HepG2 (cell line): ENCODE results near the gene GPT2. TPM values are rescaled to one million over a fixed set of nuclear protein-coding genes. Genes with fewer than 3 reads are reported as not detected.

Source experiments
- DPF2 ChIP-seq: sonication (generic); formaldehyde crosslinking; IDR thresholded peaks from 2 replicates; pipeline ENCODE4 v1.4.0; 2020; ENCODE audit warnings: mild to moderate bottlenecking, low read depth, missing genetic modification reagents, borderline replicate concordance
- EHMT2 ChIP-seq: fragments of 200-600 bp; sonication (generic); IDR thresholded peaks from 2 replicates; pipeline ENCODE4 v1.7.0; 2017; ENCODE audit warnings: antibody characterized with exemption, low read depth, low read length, borderline replicate concordance
- HCFC1 ChIP-seq: fragments of 150-350 bp; IDR thresholded peaks from 2 replicates; pipeline ENCODE4 v1.6.1; 2014; ENCODE audit warnings: low read depth, low read length
- HMGA1 ChIP-seq: sonication (generic); formaldehyde crosslinking; conservative IDR thresholded peaks from 2 replicates; pipeline ENCODE4 v1.4.0; 2020; ENCODE audit warnings: missing genetic modification reagents
- KLF16 ChIP-seq, 2 experiments: sonication (generic) in 1 of 2; formaldehyde crosslinking in 1 of 2; IDR thresholded peaks; 2 replicates each; pipeline versions ENCODE4 v1.6.1 to v1.8.0; 2016 to 2023; ENCODE audit warnings: missing genetic modification reagents in 2 of 2, missing compliant biosample characterization in 1 of 2
- KMT2B ChIP-seq: IDR thresholded peaks from 2 replicates; pipeline ENCODE4 v1.6.1; 2016; ENCODE audit warnings: missing genetic modification reagents, missing compliant biosample characterization
- MAZ ChIP-seq, 2 experiments: sonication (generic) in 1 of 2; formaldehyde crosslinking in 1 of 2; IDR thresholded peaks; 2 replicates each; pipeline versions ENCODE4 v1.5.0 to v1.6.1; 2012 to 2020; ENCODE audit warnings: low read depth in 2 of 2, mild to moderate bottlenecking in 2 of 2, borderline replicate concordance in 1 of 2, improper control_type of control experiment in 1 of 2, low read length in 1 of 2, missing genetic modification reagents in 1 of 2, moderate library complexity in 1 of 2
- NFE2L1 ChIP-seq: sonication (generic); formaldehyde crosslinking; IDR thresholded peaks from 2 replicates; pipeline ENCODE4 v1.4.0; 2020; ENCODE audit warnings: missing genetic modification reagents, mild to moderate bottlenecking, borderline replicate concordance
- NR3C1 ChIP-seq: sonication (generic); formaldehyde crosslinking; IDR thresholded peaks from 2 replicates; pipeline ENCODE4 v1.4.0; 2020; ENCODE audit warnings: missing genetic modification reagents
- SIN3A ChIP-seq: IDR thresholded peaks from 2 replicates; pipeline ENCODE4 v1.6.1; 2011; ENCODE audit warnings: low read depth, mild to moderate bottlenecking, control low read depth, low read length, borderline replicate concordance
- SNAI1 ChIP-seq: sonication (generic); formaldehyde crosslinking; IDR thresholded peaks from 2 replicates; pipeline ENCODE4 v1.5.0; 2020; ENCODE audit warnings: mild to moderate bottlenecking, missing genetic modification reagents, borderline replicate concordance
- SP1 ChIP-seq, 2 experiments: fragments of 450-650 bp in 1 of 2; sonication (generic) in 1 of 2; formaldehyde crosslinking in 1 of 2; IDR thresholded peaks; 2 replicates each; pipeline versions ENCODE4 v1.4.0 to v1.6.1; 2016 to 2020; ENCODE audit warnings: missing genetic modification reagents in 1 of 2
- STAT5B ChIP-seq: sonication (generic); formaldehyde crosslinking; IDR thresholded peaks from 2 replicates; pipeline ENCODE4 v1.4.0; 2020; ENCODE audit warnings: missing genetic modification reagents
- THYN1 ChIP-seq: sonication (generic); formaldehyde crosslinking; IDR thresholded peaks from 2 replicates; pipeline ENCODE4 v1.8.1; 2023; ENCODE audit warnings: low read depth, mild to moderate bottlenecking, moderate library complexity, missing genetic modification reagents, borderline replicate concordance
- ZNF10 ChIP-seq: sonication (generic); formaldehyde crosslinking; IDR thresholded peaks from 2 replicates; pipeline ENCODE4 v1.4.0; 2020; ENCODE audit warnings: mild to moderate bottlenecking, low read depth, missing genetic modification reagents, borderline replicate concordance
- ZNF124 ChIP-seq: sonication (generic); formaldehyde crosslinking; IDR thresholded peaks from 2 replicates; pipeline ENCODE4 v1.4.0; 2020; ENCODE audit warnings: missing genetic modification reagents
- ZNF296 ChIP-seq: sonication (generic); formaldehyde crosslinking; conservative IDR thresholded peaks from 2 replicates; pipeline ENCODE4 v1.5.0; 2020; ENCODE audit warnings: mild to moderate bottlenecking, missing genetic modification reagents
- ZNF329 ChIP-seq: sonication (generic); formaldehyde crosslinking; IDR thresholded peaks from 2 replicates; pipeline ENCODE4 v1.9.0; 2021; ENCODE audit warnings: low read depth, mild to moderate bottlenecking, missing genetic modification reagents
- ZNF574 ChIP-seq: sonication (generic); formaldehyde crosslinking; IDR thresholded peaks from 2 replicates; pipeline ENCODE4 v1.4.0; 2020; ENCODE audit warnings: missing genetic modification reagents
- ZNF607 ChIP-seq: sonication (generic); formaldehyde crosslinking; IDR thresholded peaks from 2 replicates; pipeline ENCODE4 v1.5.1; 2020; ENCODE audit warnings: missing genetic modification reagents, mild to moderate bottlenecking, borderline replicate concordance
- polyA plus RNA-seq, 8 experiments: library from polyadenylated mRNA; depleted of rRNA in 3 of 8; stranded (reverse) in 7 of 8; unstranded in 1 of 8; fragments of >200 nt; fragmentation: Illumina TruSeq in 4 of 8; extraction: Trizol in 4 of 8; gene quantifications; 2 replicates each; pipeline versions ENCODE4 v1.2.1 to v1.2.3, GENCODE V29; 2011 to 2016; ENCODE audit warnings: low read depth in 4 of 8, missing spikeins in 1 of 8, mixed read lengths in 1 of 8; ENCODE audit not compliant: insufficient read depth in 1 of 8
- total RNA-seq, 5 experiments: library from RNA; depleted of rRNA; stranded (reverse); fragments of >200 nt; fragmentation: Illumina TruSeq; extraction: Trizol; gene quantifications; 2 replicates each; pipeline ENCODE4 v1.2.3, GENCODE V29; 2016; ENCODE audit warnings: low read depth in 1 of 5
- TF ChIP-seq, protein P1 (sequence below): sonication (generic); formaldehyde crosslinking; IDR thresholded peaks from 2 replicates; pipeline ENCODE4 v1.5.0; 2020; ENCODE audit warnings: mild to moderate bottlenecking, missing genetic modification reagents, moderate library complexity

GPT2 gene
- total and polyA plus RNA-seq, 2 of the 13 experiments (the other 11 are each of a cell fraction or from before 2014, with no cell fraction given): 138 to 267 TPM

DNA sequence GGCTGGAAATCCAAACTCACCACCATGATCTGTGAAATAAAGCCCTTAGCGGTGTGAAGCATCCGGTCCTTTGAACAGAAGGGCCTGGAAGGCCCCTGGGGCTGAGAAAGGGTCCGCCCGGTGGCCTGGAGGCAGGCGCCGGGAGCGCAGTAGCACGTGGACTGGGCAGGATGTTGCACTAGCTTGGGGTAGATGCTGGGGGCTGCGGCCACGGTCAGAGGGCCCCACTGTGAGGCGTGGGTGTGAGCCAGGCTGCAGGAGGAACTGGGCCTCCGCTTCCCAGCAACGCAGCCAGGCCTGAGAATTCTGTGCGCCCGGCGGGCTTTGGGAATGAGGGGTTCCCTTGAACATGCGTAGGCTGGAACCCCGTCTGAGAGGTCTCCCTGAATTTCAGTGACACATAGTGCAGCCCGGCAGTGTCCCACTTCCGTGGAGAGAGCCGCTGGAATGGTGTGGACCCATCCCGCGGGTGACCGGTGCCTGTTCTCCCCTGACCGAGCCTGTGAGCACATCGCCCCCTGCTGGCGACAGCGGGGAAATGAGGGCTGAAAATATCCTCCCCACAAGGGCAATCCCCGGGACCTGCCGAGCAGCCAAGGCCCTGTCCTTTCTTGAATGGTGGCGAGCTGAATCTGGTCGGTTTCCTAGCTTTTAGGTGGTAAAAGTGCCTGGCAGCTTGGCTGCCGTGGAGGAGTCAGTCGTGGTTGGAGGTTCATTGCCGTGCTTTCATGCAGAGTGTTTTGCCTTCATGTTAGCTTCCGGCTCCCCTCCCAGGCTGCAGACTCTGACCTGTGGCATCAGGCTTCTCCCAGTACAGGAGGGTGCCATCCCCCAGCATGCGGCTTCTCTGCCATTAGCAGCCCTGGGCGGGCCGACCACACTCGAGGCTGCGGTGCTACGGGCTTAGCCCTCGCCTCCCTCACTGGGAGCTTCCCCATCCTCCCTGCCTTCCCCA, 45.5 kb downstream of the GPT2 start (continued):
- TF ChIP-seq, protein P1, sequence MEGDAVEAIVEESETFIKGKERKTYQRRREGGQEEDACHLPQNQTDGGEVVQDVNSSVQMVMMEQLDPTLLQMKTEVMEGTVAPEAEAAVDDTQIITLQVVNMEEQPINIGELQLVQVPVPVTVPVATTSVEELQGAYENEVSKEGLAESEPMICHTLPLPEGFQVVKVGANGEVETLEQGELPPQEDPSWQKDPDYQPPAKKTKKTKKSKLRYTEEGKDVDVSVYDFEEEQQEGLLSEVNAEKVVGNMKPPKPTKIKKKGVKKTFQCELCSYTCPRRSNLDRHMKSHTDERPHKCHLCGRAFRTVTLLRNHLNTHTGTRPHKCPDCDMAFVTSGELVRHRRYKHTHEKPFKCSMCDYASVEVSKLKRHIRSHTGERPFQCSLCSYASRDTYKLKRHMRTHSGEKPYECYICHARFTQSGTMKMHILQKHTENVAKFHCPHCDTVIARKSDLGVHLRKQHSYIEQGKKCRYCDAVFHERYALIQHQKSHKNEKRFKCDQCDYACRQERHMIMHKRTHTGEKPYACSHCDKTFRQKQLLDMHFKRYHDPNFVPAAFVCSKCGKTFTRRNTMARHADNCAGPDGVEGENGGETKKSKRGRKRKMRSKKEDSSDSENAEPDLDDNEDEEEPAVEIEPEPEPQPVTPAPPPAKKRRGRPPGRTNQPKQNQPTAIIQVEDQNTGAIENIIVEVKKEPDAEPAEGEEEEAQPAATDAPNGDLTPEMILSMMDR (CRISPR knock-in tag): peak; percentile 94
- no peak for TF ChIP-seq NR3C1 (CRISPR knock-in tag)
- TF ChIP-seq HMGA1: no peak
- no peak for TF ChIP-seq ZNF10
- TF ChIP-seq HCFC1: no peak
- no peak for TF ChIP-seq SP1 (IDR thresholded peaks at IDR 0.05)
- no peak for TF ChIP-seq SP1 (CRISPR knock-in tag; IDR thresholded peaks at IDR 0.05)
- no peak for TF ChIP-seq THYN1 (CRISPR knock-in tag)
- TF ChIP-seq KMT2B (CRISPR knock-in tag): no peak
- TF ChIP-seq SIN3A: no peak
- TF ChIP-seq ZNF574 (CRISPR knock-in tag): peak; percentile 52
- TF ChIP-seq ZNF124 (CRISPR knock-in tag): no peak
- no peak for TF ChIP-seq ZNF296 (CRISPR knock-in tag)
- no peak for TF ChIP-seq DPF2
- TF ChIP-seq STAT5B (CRISPR knock-in tag): no peak
- TF ChIP-seq ZNF329 (CRISPR knock-in tag): 0 out of 2 replicates have a peak, but pooled peaks have one; percentile 62
- TF ChIP-seq KLF16 (CRISPR knock-in tag; IDR thresholded peaks at IDR 0.05): no peak
- TF ChIP-seq ZNF607 (CRISPR knock-in tag): peak; percentile 73; the same call in 1 of the 2 replicates
- no peak for TF ChIP-seq EHMT2
- no peak for TF ChIP-seq MAZ (IDR thresholded peaks at IDR 0.05; ENCODE audit: borderline replicate concordance, low read depth, low read length)
- TF ChIP-seq MAZ (CRISPR knock-in tag; IDR thresholded peaks at IDR 0.05; ENCODE audit: low read depth): 0 out of 2 replicates have a peak, but pooled peaks have one; percentile 38
- no peak for TF ChIP-seq NFE2L1
- no peak for TF ChIP-seq SNAI1 (CRISPR knock-in tag)
